Activated CD8-positive, alpha-beta memory T cell treated with anti-CD3 and anti-CD28 coated beads, Interleukin-2, amount 50 U/mL, for 24 hours (primary cell): ENCODE measurements around the gene ASIC4.

ENCODE experiments used
- DNase-seq: peaks from one replicate; pipeline ENCODE4 v3.0.0-alpha.2; 2020; ENCODE audit errors: extremely low read depth

Gene ASIC4

DNA sequence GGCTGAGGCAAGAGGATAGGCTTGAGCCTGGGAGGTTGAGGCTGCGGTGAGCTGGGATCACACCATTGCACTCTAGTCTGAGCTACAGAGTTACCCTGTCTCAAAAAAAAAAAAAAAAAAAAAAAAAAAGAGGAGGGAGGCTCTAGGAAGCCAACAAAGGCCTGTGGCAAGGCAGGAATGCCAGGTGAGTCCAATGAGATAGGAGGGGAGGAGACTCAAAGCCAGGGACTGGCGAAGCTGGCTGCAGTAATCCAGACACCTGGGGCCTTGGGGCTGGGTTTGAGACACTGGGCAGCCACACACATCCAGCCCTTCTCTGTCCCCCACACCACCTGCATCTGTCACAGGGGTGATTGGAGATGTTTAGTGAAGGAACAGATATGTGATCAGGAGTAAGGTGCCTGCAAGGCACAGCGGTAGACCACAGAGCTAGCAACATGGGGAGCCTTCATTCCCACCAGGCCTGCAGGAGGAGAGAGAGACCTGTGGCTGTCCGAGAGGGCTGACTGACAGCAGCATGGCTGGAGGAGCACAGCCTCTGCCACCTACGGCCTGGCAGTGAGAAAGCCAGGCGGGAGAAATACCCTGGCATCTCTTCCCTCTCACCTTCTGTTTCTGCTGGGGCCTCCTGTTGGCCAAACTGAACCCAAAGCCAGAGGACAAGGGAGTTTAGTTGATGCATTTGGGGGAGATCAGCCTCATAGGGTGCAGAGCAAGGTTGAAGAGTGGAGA is 19.8 kb downstream of the ASIC4 start:
- no peak for DNase-seq

GRCh38 chr2:219536425-219536824 is 22.1 kb downstream of the ASIC4 start:
- no peak for DNase-seq

DNA sequence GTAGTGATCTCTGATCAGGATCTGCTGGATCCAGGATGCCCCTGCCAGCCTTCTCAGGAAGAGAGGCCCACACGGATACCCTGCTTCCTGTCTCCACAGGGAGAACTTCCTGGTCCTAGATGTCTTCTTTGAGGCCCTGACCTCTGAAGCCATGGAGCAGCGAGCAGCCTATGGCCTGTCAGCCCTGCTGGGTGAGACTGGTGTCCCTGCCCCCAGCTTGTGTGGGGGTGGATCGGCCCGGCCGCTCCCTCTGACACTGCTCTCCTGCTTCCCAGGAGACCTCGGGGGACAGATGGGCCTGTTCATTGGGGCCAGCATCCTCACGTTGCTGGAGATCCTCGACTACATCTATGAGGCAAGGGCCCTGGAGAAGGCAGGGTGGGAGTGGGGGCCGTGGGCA is 22.7 kb downstream of the ASIC4 start:
- no peak for DNase-seq

- DNase-seq = no peak
Observed at GRCh38 chr2:219537657-219538488, 23.6 kb downstream of the ASIC4 start.

DNA sequence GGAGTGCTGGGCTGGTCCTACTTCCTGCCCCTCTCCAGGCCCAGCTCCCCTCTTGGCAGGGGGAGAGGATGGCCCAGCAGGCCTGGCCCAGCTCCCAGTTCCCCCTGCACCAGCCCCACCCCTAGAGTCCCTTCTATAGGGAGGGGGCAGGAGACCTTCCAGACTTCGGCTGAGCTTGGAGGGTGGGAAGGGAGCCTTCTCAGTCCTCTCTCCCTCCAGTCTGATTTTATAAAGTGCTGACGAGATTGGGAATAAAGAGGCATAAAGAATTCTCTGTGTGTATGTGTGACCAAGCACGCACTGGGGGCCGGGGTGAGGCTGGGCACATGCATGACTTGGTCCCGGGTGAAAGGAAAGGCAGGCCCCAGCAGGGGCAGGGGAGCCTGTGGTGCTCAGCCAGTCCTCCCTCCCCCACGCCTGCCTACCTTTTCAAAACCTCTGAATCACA is 24.2 kb downstream of the ASIC4 start:
- DNase-seq = no peak

GRCh38 chr2:219538956-219539788 is 24.9 kb downstream of the ASIC4 start:
- DNase-seq = no peak

- DNase-seq = no peak
Observed at GRCh38 chr2:219539926-219540678, 25.8 kb downstream of the ASIC4 start.

- DNase-seq = no peak
Observed at GRCh38 chr2:219540784-219541504, 26.7 kb downstream of the ASIC4 start.

- peak; percentile 43 for DNase-seq
Observed at GRCh38 chr2:219541611-219542180, 27.4 kb downstream of the ASIC4 start.

DNA sequence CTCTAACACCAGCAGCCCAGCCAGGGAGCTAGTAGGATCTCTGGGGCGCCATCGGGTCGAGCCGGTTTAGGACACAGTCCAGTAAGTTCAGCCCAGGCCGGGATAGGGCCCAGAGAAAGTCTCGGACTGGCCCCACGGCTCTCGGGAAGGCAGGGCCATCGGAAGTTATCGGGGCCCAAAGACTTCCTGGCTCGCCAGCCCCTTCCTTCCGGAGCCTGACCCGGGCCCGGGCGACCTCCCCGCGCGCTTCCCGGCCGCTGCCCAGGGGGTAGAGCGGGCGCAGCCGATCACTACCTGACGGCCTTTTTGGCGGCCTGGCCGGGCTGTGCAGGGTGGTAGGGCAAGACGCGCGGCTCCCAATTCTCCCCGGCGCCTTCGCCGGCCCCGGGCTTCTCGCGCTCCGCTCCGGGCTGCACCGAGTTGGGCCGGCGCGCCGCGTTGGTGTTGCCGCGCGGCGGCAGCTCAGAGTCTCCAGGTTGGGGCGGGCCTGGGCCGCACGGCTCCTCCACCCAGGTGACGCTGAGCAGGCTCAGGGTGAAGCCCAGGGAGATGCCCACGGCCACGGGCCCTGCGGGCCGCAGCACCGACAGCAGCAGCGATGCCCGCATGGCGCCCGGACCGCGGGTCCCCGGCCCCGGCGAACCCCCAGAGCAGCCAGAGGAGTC is 28.8 kb downstream of the ASIC4 start:
- no peak for DNase-seq

GRCh38 chr2:219543596-219544358 is 29.5 kb downstream of the ASIC4 start, which contains the start of the genes CHPF and TMEM198:
CHPF (minus strand) TSS chr2:219543809; CDS start chr2:219543538, 271 bp downstream.
TMEM198 (plus strand) TSS chr2:219544028; CDS start chr2:219544728, 700 bp downstream.
- DNase-seq = peak; percentile 87

DNA sequence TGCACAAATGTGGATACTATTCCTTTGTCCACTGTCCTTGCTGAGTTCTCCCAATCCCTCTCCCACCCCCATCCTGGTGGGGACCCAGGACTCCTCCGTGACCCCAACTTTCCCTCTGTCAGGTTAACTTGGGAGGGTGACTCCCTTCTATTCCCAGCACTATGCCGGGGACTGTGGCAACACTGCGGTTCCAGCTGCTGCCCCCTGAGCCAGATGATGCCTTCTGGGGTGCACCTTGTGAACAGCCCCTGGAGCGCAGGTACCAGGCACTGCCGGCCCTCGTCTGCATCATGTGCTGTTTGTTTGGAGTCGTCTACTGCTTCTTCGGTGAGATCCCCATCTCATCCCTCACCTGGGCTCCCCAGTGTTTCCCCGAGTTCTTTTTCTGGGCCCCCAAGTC is 30.3 kb downstream of the ASIC4 start:
- no peak for DNase-seq

DNA sequence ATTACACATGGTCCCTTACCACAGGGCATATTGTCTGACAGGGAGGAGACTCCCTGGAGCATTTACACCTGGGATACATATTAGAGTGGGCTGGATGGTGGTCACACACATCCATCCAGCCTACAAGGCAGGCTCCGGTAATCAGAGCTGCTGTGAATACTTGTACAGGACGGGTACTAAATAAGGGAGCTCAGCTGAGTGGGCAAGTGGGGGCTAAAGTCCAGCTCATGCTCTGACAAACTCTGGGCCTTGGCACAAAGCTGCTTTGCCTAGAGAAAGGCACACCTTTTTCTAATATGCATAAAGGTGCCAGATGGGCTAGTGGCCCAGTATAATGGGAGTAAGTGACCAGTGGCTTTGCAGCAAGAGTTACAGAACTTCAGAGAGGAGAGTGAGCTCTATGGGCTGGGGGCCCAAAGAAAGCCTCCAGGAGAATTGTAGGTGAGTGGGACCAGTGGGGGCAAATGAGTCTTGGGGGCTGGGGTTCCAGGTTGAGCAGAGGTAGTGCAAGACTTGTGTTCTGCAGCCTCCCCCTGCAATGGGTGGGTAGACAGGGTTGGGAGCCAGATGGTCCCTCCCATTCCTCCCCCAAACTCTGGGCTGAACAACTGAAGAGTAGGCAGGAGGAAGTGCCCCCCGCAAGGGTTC is 31.1 kb downstream of the ASIC4 start:
- DNase-seq = no peak

GRCh38 chr2:219545943-219546352 is 31.7 kb downstream of the ASIC4 start:
- DNase-seq = no peak

- no peak for DNase-seq
Observed at GRCh38 chr2:219547621-219548020, 33.3 kb downstream of the ASIC4 start.

GRCh38 chr2:219548990-219549389 is 34.7 kb downstream of the ASIC4 start:
- DNase-seq = no peak

GRCh38 chr2:219549619-219550018 is 35.3 kb downstream of the ASIC4 start:
- no peak for DNase-seq
